WTC11 (cell line): Measurements from ENCODE around the gene POU2F3. TPM values are rescaled to one million over a fixed set of nuclear protein-coding genes. Genes with fewer than 3 reads are reported as not detected.
A peak's percentile ranks its signal among the peaks of the same experiment; 100 is the strongest.

ENCODE experiments used
- ATAC-seq: fragments of 200-7000 bp; cut with Tn5 transposase; 2 replicates; pipeline ENCODE4 v1.10.0; 2021; ENCODE audit warnings: mild to moderate bottlenecking, moderate library complexity
- CTCF ChIA-PET: fragments of 300-600 bp; sonication (Branson Sonifier 250); formaldehyde crosslinking; loops from one replicate; lab custom pipeline; 2021; ENCODE audit warnings: antibody characterized with exemption; lab: Charles Lee
- POLR2A ChIA-PET: fragments of 350-600 bp; sonication (Branson Sonifier 250); formaldehyde crosslinking; loops from one replicate; lab custom pipeline; 2021; ENCODE audit warnings: antibody characterized with exemption; lab: Charles Lee
- DNase-seq: peaks from one replicate; pipeline ENCODE4 v3.0.0; 2021; ENCODE audit warnings: low spot score
- H3K27ac Mint-ChIP-seq: 2 replicates; pipeline ENCODE4 v1.8.0; 2021; ENCODE audit warnings: mixed read lengths
- H3K27me3 Mint-ChIP-seq: 2 replicates; pipeline ENCODE4 v1.8.0; 2021; ENCODE audit warnings: low read depth, mild to moderate bottlenecking, moderate library complexity, mixed read lengths
- H3K36me3 Mint-ChIP-seq: 2 replicates; pipeline ENCODE4 v1.8.0; 2021; ENCODE audit warnings: mixed read lengths
- H3K4me1 Mint-ChIP-seq: 2 replicates; pipeline ENCODE4 v1.8.0; 2022; ENCODE audit warnings: mixed read lengths
- H3K4me3 Mint-ChIP-seq: 2 replicates; pipeline ENCODE4 v1.8.0; 2021; ENCODE audit warnings: mild to moderate bottlenecking, moderate library complexity, mixed read lengths
- H3K9me3 Mint-ChIP-seq: 2 replicates; pipeline ENCODE4 v1.8.0; 2021; ENCODE audit warnings: mixed read lengths
- AR ChIP-seq: fragments of 250-450 bp; sonication (Bioruptor Pico); IDR thresholded peaks from 2 replicates; pipeline ENCODE4 v1.9.0; 2021; ENCODE audit warnings: mild to moderate bottlenecking
- CTCF ChIP-seq: fragments of 200-600 bp; IDR thresholded peaks from 2 replicates; pipeline ENCODE4 v1.8.0; 2022; ENCODE audit warnings: antibody characterized with exemption
- EMX1 ChIP-seq: fragments of 250-450 bp; sonication (Bioruptor Pico); IDR thresholded peaks from 2 replicates; pipeline ENCODE4 v1.8.0; 2021; ENCODE audit warnings: mild to moderate bottlenecking
- FOXJ3 ChIP-seq: sonication (generic); formaldehyde crosslinking; IDR thresholded peaks from 2 replicates; pipeline ENCODE4 v1.9.0; 2021; ENCODE audit warnings: missing genetic modification reagents, mild to moderate bottlenecking, borderline replicate concordance
- HMGA2 ChIP-seq: fragments of 250-450 bp; sonication (Bioruptor Pico); IDR thresholded peaks from 2 replicates; pipeline ENCODE4 v1.4.0; 2021; ENCODE audit warnings: mild to moderate bottlenecking, moderate library complexity
- HMGXB4 ChIP-seq: sonication (generic); formaldehyde crosslinking; IDR thresholded peaks from 2 replicates; pipeline ENCODE4 v1.8.1; 2023; ENCODE audit warnings: mild to moderate bottlenecking, moderate library complexity, missing genetic modification reagents
- IRF2 ChIP-seq: sonication (generic); formaldehyde crosslinking; IDR thresholded peaks from 2 replicates; pipeline ENCODE4 v1.8.0; 2022; ENCODE audit warnings: low read depth, missing genetic modification reagents, borderline replicate concordance
- KAT7 ChIP-seq: sonication (generic); formaldehyde crosslinking; IDR thresholded peaks from 2 replicates; pipeline ENCODE4 v1.8.1; 2023; ENCODE audit warnings: missing genetic modification reagents, mild to moderate bottlenecking, borderline replicate concordance
- MYBL2 ChIP-seq: sonication (generic); formaldehyde crosslinking; IDR thresholded peaks from 2 replicates; pipeline ENCODE4 v1.8.1; 2023; ENCODE audit warnings: mild to moderate bottlenecking, moderate library complexity, missing genetic modification reagents
- NFE2L1 ChIP-seq: sonication (generic); formaldehyde crosslinking; IDR thresholded peaks from 2 replicates; pipeline ENCODE4 v1.8.1; 2023; ENCODE audit warnings: missing genetic modification reagents
- NFYB ChIP-seq: sonication (generic); formaldehyde crosslinking; conservative IDR thresholded peaks from 2 replicates; pipeline ENCODE4 v1.8.0; 2022; ENCODE audit warnings: low read depth, missing genetic modification reagents
- NR2C2 ChIP-seq: sonication (generic); formaldehyde crosslinking; IDR thresholded peaks from 2 replicates; pipeline ENCODE4 v1.8.0; 2022; ENCODE audit warnings: mild to moderate bottlenecking, missing genetic modification reagents
- PREB ChIP-seq: sonication (generic); formaldehyde crosslinking; IDR thresholded peaks from 2 replicates; pipeline ENCODE4 v1.8.1; 2022; ENCODE audit warnings: mild to moderate bottlenecking, missing genetic modification reagents, moderate library complexity, borderline replicate concordance
- PRRX2 ChIP-seq: fragments of 250-450 bp; sonication (Bioruptor Pico); IDR thresholded peaks from 2 replicates; pipeline ENCODE4 v1.8.0; 2021; ENCODE audit warnings: mild to moderate bottlenecking
- SMAD3 ChIP-seq: sonication (generic); formaldehyde crosslinking; IDR thresholded peaks from 2 replicates; pipeline ENCODE4 v1.8.0; 2022; ENCODE audit warnings: missing genetic modification reagents, mild to moderate bottlenecking, borderline replicate concordance
- SMAD4 ChIP-seq: sonication (generic); formaldehyde crosslinking; IDR thresholded peaks from 2 replicates; pipeline ENCODE4 v1.8.0; 2022; ENCODE audit warnings: mild to moderate bottlenecking, missing genetic modification reagents
- SP1 ChIP-seq: sonication (generic); formaldehyde crosslinking; conservative IDR thresholded peaks from 2 replicates; pipeline ENCODE4 v1.8.1; 2022; ENCODE audit warnings: missing genetic modification reagents
- TP53 ChIP-seq: sonication (generic); formaldehyde crosslinking; IDR thresholded peaks from 2 replicates; pipeline ENCODE4 v1.8.1; 2023; ENCODE audit warnings: mild to moderate bottlenecking, missing genetic modification reagents
- ZNF138 ChIP-seq: sonication (generic); formaldehyde crosslinking; conservative IDR thresholded peaks from 2 replicates; pipeline ENCODE4 v1.8.1; 2022; ENCODE audit warnings: mild to moderate bottlenecking, moderate library complexity, missing genetic modification reagents
- ZNF396 ChIP-seq: fragments of 250-450 bp; sonication (Bioruptor Pico); IDR thresholded peaks from 2 replicates; pipeline ENCODE4 v1.8.0; 2021; ENCODE audit warnings: mild to moderate bottlenecking, moderate library complexity, borderline replicate concordance
- ZNF416 ChIP-seq: fragments of 250-450 bp; sonication (Bioruptor Pico); IDR thresholded peaks from 2 replicates; pipeline ENCODE4 v1.9.0; 2021; ENCODE audit warnings: mild to moderate bottlenecking, inconsistent platforms
- total RNA-seq: library from RNA; stranded (reverse); gene quantifications from 3 replicates; pipeline ENCODE4 v1.2.3, GENCODE V29; 2021

Gene POU2F3
- total RNA-seq, 1 experiment from 2014 or later, result 0.61 TPM

- POLR2A ChIA-PET, result no interaction called here
- no peak overlapping the region for H3K4me3 Mint-ChIP-seq
- peaks cover 14% of the 10 kb centered on the region for H3K4me1 Mint-ChIP-seq
- no peaks in the 10 kb centered on the region for H3K9me3 Mint-ChIP-seq
- CTCF ChIA-PET, result interaction anchor here (0.8 to 7.3 kb wide), 31 partner anchors 9 to 228 kb away, joined by 3 to 94 read pairs (median 7); partner anchors contain the start of gene POU2F3
- ATAC-seq (peak; percentile 49), DNase-seq (peak; percentile 57)
- peaks cover 2% of the 10 kb centered on the region; the same call in 1 of the 2 replicates for H3K27me3 Mint-ChIP-seq
- H3K27ac Mint-ChIP-seq, result no peak overlapping the region
- no peak for TF ChIP-seq ZNF396 (CRISPR knock-in tag)
- peak; percentile 41 for TF ChIP-seq CTCF
- no peak for TF ChIP-seq ZNF138 (CRISPR knock-in tag)
- no peaks in the 10 kb centered on the region for H3K36me3 Mint-ChIP-seq
Observed at GRCh38 chr11:120229451-120230424, 10.2 kb upstream of the POU2F3 start.

GRCh38 chr11:120230433-120231071 is 9.4 kb upstream of the POU2F3 start:
- CTCF ChIA-PET, result interaction anchor here (1.0 to 7.3 kb wide), 8 partner anchors 9 to 118 kb away, joined by 3 to 94 read pairs (median 10); partner anchors contain the start of gene POU2F3
- H3K4me3 Mint-ChIP-seq, result no peak overlapping the region
- ATAC-seq (no peak), DNase-seq (no peak)
- H3K4me1 Mint-ChIP-seq, result peaks cover 14% of the 10 kb centered on the region
- H3K27ac Mint-ChIP-seq, result no peak overlapping the region
- TF ChIP-seq SMAD3 (CRISPR knock-in tag) (no peak), EMX1 (CRISPR knock-in tag) (no peak), NFE2L1 (no peak), NFYB (no peak), PRRX2 (no peak), SP1 (no peak), AR (CRISPR knock-in tag) (no peak), IRF2 (no peak), HMGXB4 (no peak), SMAD4 (CRISPR knock-in tag) (no peak), TP53 (CRISPR knock-in tag) (no peak), PREB (CRISPR knock-in tag) (no peak), FOXJ3 (CRISPR knock-in tag) (no peak), KAT7 (no peak), HMGA2 (no peak), ZNF416 (CRISPR knock-in tag) (no peak), MYBL2 (CRISPR knock-in tag) (no peak), NR2C2 (CRISPR knock-in tag) (no peak)
- no peaks in the 10 kb centered on the region for H3K36me3 Mint-ChIP-seq
- POLR2A ChIA-PET, result no interaction called here
- peaks cover 2% of the 10 kb centered on the region; the same call in 1 of the 2 replicates for H3K27me3 Mint-ChIP-seq
- no peaks in the 10 kb centered on the region for H3K9me3 Mint-ChIP-seq
